HAP-1 (cell line): Measurements from ENCODE around the gene C1orf50.
"Not testable (repeated sequence)": the region's sequence is repeated elsewhere in the genome, so short reads cannot be mapped to it uniquely, and the experiment has no call there.

Experiments
- DNase-seq, 2 experiments: peaks; one replicate each; pipeline ENCODE4 v3.0.0-alpha.2; 2016 to 2020; ENCODE audit warnings: low spot score in 2 of 2
- H3K27me3 ChIP-seq: fragments of 250-450 bp; sonication (Bioruptor Pico); 2 replicates; pipeline ENCODE4 v1.5.1; 2020; ENCODE audit warnings: low read depth, mild to moderate bottlenecking, moderate library complexity
- H3K36me3 ChIP-seq: fragments of 250-450 bp; sonication (Bioruptor Pico); replicated peaks from 2 replicates; pipeline ENCODE4 v1.5.1; 2020; ENCODE audit warnings: mild to moderate bottlenecking
- H3K4me1 ChIP-seq: fragments of 250-450 bp; sonication (Bioruptor Pico); 2 replicates; pipeline ENCODE4 v1.5.1; 2020; ENCODE audit warnings: mild to moderate bottlenecking
- H3K4me3 ChIP-seq: fragments of 250-450 bp; sonication (Bioruptor Pico); 2 replicates; pipeline ENCODE4 v1.5.1; 2020; ENCODE audit warnings: mild to moderate bottlenecking, moderate library complexity
- H3K9me3 ChIP-seq: fragments of 250-450 bp; sonication (Bioruptor Pico); 2 replicates; pipeline ENCODE4 v1.5.1; 2020; ENCODE audit warnings: mild to moderate bottlenecking, moderate library complexity
- in situ Hi-C: fragments of 300-500 bp; cut with MboI; formaldehyde crosslinking; loops from 3 replicates; pipeline ENCODE4 v1.14.3; 2020; ENCODE audit warnings: low sequenced_read_pairs, inconsistent platforms, mixed read lengths

C1orf50 gene

DNA sequence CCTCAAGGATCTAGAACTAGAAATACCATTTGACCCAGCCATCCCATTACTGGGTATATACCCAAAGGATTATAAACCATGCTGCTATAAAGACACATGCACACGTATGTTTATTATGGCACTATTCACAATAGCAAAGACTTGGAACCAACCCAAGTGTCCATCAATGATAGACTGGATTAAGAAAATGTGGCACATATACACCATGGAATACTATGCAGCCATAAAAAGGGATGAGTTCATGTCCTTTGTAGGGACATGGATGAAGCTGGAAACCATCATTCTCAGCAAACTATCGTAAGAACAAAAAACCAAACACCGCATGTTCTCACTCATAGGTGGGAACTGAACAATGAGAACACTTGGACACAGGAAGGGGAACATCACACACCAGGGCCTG, 47.8 kb downstream of the C1orf50 start:
- H3K27me3 ChIP-seq = not testable (repeated sequence)

GRCh38 chr1:42815941-42816584, 49.0 kb downstream of the C1orf50 start:
- Histone ChIP-seq H3K9me3 (no peaks in the 10 kb centered on the region), H3K36me3 (no peaks in the 10 kb centered on the region), H3K27me3 (no peaks in the 10 kb centered on the region), H3K4me1 (peaks cover 9% of the 10 kb centered on the region), H3K4me3 (peak overlapping the region; percentile 65)
- in situ Hi-C loops = no loop called here
- peak in 1 of 2 experiments; percentile 10 for DNase-seq

More for the DNA sequence above, 47.8 kb downstream of the C1orf50 start:
- in situ Hi-C loops, DNase-seq, H3K4me3 ChIP-seq, H3K4me1 ChIP-seq, H3K36me3 ChIP-seq, H3K9me3 ChIP-seq: not testable (repeated sequence)

DNA sequence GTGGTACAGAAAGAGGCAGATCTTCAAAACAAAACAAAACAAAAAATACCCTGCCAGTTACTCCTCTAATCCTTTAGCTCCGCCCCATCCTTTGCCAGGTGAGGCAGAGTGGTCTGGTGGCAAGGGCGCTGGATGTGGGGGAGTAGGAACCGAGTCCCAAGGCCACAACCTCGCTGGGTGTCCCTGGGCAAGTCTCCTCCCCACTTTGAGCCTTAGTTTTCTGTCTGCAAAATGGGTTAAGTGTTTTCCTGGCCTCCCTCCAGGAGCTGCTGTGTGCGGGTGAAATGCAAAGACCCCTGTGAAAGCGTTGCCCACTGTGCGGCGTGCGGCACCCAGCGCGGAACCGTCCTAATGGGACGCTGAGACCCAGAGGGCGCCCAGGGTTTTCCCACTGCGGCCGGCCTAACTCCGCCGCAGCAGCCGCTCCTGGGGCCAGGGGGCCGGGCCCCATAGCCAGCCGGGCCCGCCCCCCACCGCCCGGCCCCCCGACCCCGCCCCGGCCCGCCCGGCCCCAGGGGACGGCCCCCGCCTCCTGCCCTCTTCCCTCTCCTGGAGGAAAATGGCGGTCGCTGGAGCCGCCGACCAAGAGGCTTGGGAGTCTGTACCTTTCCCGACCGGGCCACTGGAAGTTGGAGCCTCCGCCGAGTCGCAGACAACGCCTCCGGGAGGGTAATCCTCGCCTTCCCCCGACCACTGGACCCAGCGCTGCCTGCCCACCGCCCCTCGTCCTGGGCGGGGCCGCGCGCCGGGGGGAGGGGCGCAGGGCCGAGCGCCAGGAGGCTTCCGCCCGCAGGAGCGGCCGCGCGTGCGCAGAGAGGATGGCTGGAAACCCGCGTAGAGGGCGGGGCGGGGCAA, 49.8 kb downstream of the C1orf50 start, which contains the start of the genes ERMAP and SVBP:
Gene ERMAP (plus strand): TSS at position 538 of the 855 bp plus-strand sequence. CDS start 13,327 bp downstream, outside the sequence.
Gene SVBP (minus strand): TSS at position 813 of the 855 bp plus-strand sequence. CDS start 853 bp downstream, outside the sequence.
- Histone ChIP-seq H3K4me1 (peaks cover 9% of the 10 kb centered on the region), H3K27me3 (no peaks in the 10 kb centered on the region), H3K4me3 (peak within 1 kb of the TSS; percentile 65), H3K36me3 (no peaks in the 10 kb centered on the region), H3K9me3 (no peaks in the 10 kb centered on the region)
- DNase-seq = peak; percentile 78 to 94
- in situ Hi-C loops = no loop called here

DNA sequence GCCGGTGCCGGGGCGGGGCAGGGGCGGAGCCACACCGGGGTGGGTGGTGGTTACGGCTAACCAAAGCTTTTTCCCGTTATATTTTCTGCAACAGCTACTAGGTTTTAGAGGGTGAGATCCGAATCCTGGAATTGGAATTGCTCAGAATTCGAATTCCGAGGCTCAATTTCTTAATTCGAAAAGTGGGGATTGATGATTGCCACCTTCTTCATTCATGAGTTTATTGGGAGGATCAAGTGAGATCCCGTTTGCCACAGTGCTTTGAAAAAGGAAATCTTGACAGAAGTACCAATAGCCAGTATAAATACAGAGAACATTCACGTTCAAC, 50.4 kb downstream of the C1orf50 start:
- peak overlapping the region; percentile 65 for H3K4me3 ChIP-seq
- H3K27me3 ChIP-seq = no peaks in the 10 kb centered on the region
- H3K36me3 ChIP-seq = no peaks in the 10 kb centered on the region
- in situ Hi-C loops = no loop called here
- DNase-seq = no peak
- no peaks in the 10 kb centered on the region for H3K9me3 ChIP-seq
- peaks cover 9% of the 10 kb centered on the region for H3K4me1 ChIP-seq

DNA sequence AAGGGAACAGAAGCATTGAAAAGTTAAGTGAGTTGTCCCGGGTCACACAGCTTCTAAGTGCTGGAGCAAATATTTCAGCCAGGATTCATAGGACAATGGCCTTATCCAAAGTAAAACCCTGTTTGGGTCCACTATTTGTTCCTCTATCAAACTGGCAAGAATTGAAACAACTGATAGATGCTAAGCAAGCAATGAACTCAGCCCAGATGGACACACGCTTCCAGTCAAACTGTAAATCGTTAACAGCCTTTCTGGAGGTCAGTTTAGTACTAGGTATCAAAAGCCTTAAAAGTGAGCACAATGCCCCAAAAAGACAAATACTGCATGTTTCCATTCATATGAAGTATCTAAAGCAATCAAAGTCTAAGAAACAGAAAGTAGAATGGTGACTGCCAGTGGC, 50.9 kb downstream of the C1orf50 start:
- no peaks in the 10 kb centered on the region for H3K27me3 ChIP-seq
- no peaks in the 10 kb centered on the region for H3K36me3 ChIP-seq
- H3K4me3 ChIP-seq = no peak overlapping the region
- H3K9me3 ChIP-seq = no peaks in the 10 kb centered on the region
- peaks cover 15% of the 10 kb centered on the region for H3K4me1 ChIP-seq
- no peak for DNase-seq
- in situ Hi-C loops = no loop called here

DNA sequence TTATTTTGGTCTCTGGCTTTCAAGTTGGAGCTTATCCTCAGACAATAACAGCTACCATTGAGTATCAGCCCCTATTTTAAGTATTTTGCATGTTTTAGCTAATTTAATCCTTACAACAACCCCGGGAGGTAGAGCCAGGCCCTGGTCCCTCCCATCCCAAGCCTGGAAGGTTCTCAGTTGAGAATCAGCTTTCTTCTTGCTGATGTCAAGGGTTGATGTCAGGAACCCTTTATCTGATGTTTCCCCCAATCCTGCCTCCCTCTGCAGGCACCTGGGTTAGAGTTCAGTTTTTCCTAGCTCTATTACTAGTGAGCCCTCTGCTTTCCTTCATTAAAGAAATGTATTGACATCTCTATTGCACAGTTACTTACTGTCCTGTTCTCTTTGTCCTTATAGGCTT, 53.8 kb downstream of the C1orf50 start:
- H3K9me3 ChIP-seq = no peaks in the 10 kb centered on the region
- no peaks in the 10 kb centered on the region for H3K27me3 ChIP-seq
- H3K4me3 ChIP-seq = no peak overlapping the region
- H3K36me3 ChIP-seq = no peaks in the 10 kb centered on the region
- peaks cover 22% of the 10 kb centered on the region for H3K4me1 ChIP-seq
- DNase-seq = no peak
- in situ Hi-C loops = no loop called here

DNA sequence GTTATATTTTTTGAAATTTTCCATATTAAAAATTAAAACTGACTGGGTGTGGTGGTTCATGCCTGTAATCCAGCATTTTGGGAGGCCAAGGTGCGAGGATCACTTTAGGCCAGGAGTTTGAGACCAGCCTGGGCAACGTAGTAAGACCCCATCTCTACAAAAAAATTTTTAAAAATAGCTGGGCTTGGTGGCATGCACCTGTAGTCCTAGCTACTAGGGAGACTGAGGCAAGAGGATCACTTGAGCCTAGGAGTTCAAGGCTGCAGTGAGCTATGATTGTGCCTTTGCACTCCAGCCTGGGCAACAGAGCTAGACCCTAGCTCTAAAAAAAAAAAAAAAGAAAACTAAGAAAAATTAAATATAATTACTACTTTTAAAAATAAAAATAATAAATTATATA, 54.6 kb downstream of the C1orf50 start:
- no peaks in the 10 kb centered on the region for H3K27me3 ChIP-seq
- no peak overlapping the region for H3K4me3 ChIP-seq
- in situ Hi-C loops = no loop called here
- peaks cover 15% of the 10 kb centered on the region for H3K4me1 ChIP-seq
- no peaks in the 10 kb centered on the region for H3K36me3 ChIP-seq
- no peak for DNase-seq
- no peaks in the 10 kb centered on the region for H3K9me3 ChIP-seq

DNA sequence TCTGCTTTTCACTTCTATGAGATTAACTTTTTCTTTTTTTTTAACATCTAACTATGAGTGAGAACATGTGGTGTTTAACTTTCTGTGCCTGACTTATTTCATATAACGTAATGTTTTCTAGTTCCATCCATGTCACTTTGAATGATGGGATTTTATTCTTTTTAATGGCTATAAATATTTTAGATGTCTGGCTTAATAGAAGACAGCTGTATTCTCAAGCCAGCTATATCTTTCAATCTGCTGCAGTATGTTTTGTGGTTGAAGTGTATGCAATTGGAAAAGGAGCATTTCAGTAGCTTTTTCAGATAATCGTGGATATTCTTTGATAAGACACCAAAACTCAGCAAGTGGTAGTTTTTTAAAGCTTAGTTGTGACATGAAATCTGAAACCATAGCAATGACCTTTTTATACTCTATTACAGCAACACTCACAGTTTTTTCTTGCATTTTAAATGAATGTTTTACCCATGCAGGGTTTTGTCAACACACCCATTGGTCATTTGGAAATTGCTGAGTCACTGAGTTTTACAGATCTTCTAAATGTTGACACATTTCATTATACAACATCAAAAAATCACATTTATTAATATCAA, 55.8 kb downstream of the C1orf50 start:
- H3K4me1 ChIP-seq = peaks cover 12% of the 10 kb centered on the region
- H3K9me3 ChIP-seq = no peaks in the 10 kb centered on the region
- in situ Hi-C loops = no loop called here
- no peaks in the 10 kb centered on the region for H3K27me3 ChIP-seq
- no peaks in the 10 kb centered on the region for H3K36me3 ChIP-seq
- H3K4me3 ChIP-seq = no peak overlapping the region
- DNase-seq = no peak

GRCh38 chr1:42824481-42825035, 57.5 kb downstream of the C1orf50 start:
- Histone ChIP-seq H3K9me3 (no peaks in the 10 kb centered on the region), H3K36me3 (no peaks in the 10 kb centered on the region), H3K27me3 (no peaks in the 10 kb centered on the region), H3K4me3 (no peak overlapping the region), H3K4me1 (peaks cover 12% of the 10 kb centered on the region)
- DNase-seq = no peak
- in situ Hi-C loops = no loop called here

DNA sequence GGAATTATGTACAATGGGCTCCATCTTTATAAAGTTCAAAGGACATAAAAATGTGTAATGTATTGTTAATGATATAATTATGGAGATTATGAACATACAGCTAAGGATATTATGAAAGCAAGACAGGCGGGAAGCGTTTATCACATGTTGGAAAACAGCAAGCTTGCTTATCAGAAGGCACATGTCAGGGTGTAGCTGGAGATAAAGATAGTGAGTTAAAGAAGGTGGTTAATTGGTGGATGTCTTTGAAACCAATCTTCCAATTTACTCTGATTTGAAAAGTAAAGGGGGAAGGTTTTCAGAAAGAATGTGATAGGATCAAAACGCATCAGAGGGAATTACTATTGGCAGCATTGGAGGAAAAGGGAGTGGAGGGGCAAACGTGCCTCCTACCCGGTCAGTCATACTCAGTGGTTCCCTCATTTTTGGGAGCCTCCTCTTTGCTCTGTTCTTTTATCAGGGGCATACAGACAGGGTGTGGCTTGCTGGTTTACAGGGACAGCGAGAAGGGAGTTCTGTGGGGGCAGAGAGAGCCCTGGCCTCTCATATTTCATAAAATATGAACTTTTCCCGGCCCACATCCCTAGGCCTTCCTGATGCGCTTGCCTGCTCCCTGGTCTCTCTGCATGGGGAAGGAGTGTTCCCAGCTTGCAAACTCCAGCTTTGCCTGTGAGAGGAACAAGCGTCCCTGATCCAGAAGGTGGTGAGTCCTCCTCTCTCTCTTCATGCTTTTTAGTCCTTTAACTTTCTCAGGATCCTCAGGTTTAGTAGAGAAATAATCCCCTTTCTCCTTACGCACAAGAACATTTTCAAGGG, 58.2 kb downstream of the C1orf50 start:
- Histone ChIP-seq H3K36me3 (no peaks in the 10 kb centered on the region), H3K4me3 (no peak overlapping the region), H3K9me3 (no peaks in the 10 kb centered on the region), H3K27me3 (no peaks in the 10 kb centered on the region), H3K4me1 (peaks cover 12% of the 10 kb centered on the region)
- DNase-seq = no peak
- in situ Hi-C loops = no loop called here
